Measurements from ENCODE around the gene CACNA2D3. TPM values are rescaled to one million over a fixed set of nuclear protein-coding genes. Genes with fewer than 3 reads are reported as not detected.

Gene CACNA2D3
- total RNA-seq, 1 donor from 2014 or later, result not detected

DNA sequence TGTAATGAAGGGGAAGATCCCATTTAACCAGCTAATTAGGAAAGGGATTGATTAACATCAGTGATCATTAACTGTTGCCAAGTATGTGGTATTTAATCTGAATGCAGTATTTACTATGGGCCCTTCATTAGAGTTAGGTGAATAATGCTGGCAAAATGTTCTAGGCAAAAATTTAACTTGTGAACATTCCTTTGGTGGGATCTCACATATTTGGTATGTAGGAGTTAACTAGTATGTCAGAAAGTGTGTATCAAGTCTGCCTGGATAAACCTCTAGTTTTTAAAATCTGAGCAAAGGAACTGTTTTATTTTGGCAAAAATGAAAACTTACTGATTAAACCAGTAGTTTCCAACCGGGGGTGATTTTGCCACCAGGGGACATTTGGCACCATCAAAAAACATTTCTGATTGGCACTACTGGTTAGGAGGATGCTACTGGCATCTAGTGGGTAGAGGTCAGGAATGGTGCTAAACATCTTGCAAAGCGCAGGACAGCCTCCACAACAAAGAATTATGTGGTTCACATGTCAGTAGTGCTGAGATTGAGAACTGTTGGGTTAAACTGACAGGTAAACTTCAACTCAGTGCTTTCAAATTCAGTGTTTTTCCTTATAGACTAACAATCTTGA, 783.0 kb downstream of the CACNA2D3 start:
- H3K36me3 Mint-ChIP-seq (ENCODE audit: low read depth), result no peaks in the 10 kb centered on the region
- H3K4me1 Mint-ChIP-seq (ENCODE audit: low read depth), result peaks cover 76% of the 10 kb centered on the region
- DNase-seq (ENCODE audit: low spot score), result no peak
- TF ChIP-seq, protein P1, sequence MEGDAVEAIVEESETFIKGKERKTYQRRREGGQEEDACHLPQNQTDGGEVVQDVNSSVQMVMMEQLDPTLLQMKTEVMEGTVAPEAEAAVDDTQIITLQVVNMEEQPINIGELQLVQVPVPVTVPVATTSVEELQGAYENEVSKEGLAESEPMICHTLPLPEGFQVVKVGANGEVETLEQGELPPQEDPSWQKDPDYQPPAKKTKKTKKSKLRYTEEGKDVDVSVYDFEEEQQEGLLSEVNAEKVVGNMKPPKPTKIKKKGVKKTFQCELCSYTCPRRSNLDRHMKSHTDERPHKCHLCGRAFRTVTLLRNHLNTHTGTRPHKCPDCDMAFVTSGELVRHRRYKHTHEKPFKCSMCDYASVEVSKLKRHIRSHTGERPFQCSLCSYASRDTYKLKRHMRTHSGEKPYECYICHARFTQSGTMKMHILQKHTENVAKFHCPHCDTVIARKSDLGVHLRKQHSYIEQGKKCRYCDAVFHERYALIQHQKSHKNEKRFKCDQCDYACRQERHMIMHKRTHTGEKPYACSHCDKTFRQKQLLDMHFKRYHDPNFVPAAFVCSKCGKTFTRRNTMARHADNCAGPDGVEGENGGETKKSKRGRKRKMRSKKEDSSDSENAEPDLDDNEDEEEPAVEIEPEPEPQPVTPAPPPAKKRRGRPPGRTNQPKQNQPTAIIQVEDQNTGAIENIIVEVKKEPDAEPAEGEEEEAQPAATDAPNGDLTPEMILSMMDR (IDR thresholded peaks at IDR 0.05), result peak; percentile 59
- H3K27ac Mint-ChIP-seq (ENCODE audit: unreplicated experiment), result peak overlapping the region; percentile 10
- peaks cover 2% of the 10 kb centered on the region for H3K9me3 Mint-ChIP-seq (ENCODE audit: low read depth)
- no peaks in the 10 kb centered on the region for H3K27me3 Mint-ChIP-seq (ENCODE audit: low read depth)
- no peak overlapping the region for H3K4me3 Mint-ChIP-seq (ENCODE audit: unreplicated experiment)

DNA sequence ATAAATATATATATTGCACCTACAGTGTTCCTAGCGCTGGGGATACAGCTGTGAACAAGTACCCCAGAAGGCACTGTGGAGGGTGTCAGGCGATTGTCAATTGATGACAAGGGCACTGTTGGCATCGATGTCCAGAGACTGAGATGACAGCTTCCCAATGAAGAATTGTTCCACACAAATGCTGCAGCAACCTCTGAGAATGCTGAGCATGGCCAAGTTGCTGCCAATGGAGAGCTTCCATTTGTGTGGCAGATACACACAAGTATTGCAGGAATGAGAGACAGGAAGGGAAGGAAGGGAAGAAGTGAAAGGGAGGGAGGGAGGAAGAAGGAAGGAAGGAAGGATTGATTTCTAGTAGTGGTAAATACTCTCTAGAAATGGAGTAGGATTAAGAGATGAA, 783.6 kb downstream of the CACNA2D3 start:
- H3K9me3 Mint-ChIP-seq (ENCODE audit: low read depth), result peaks cover 2% of the 10 kb centered on the region
- TF ChIP-seq, protein P1 (IDR thresholded peaks at IDR 0.05), result no peak
- no peaks in the 10 kb centered on the region for H3K36me3 Mint-ChIP-seq (ENCODE audit: low read depth)
- H3K4me3 Mint-ChIP-seq (ENCODE audit: unreplicated experiment), result no peak overlapping the region
- H3K27me3 Mint-ChIP-seq (ENCODE audit: low read depth), result no peaks in the 10 kb centered on the region
- peak overlapping the region; percentile 62 for H3K27ac Mint-ChIP-seq (ENCODE audit: unreplicated experiment)
- H3K4me1 Mint-ChIP-seq (ENCODE audit: low read depth), result peaks cover 70% of the 10 kb centered on the region
- DNase-seq (ENCODE audit: low spot score), result no peak

DNA sequence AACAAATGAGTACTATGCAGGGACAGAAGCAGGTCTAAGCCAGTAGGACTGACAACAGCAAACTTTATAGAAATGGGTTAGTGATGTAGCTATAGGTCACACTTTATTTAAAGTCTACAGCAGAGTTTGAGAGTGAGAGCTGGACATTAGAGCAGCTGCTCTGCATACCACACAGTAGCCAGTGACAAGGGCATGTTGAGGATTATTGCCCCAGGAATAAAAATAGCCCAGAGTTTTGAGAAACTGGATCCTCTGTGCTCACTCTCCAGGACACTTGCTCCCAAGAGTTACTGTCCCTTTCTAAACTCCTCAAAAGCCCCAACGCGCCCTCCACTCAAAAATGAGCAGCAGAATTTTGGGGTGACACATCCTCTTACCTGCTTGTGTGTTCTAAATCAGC, 784.4 kb downstream of the CACNA2D3 start:
- peaks cover 62% of the 10 kb centered on the region for H3K4me1 Mint-ChIP-seq (ENCODE audit: low read depth)
- TF ChIP-seq, protein P1 (IDR thresholded peaks at IDR 0.05), result no peak
- no peak overlapping the region for H3K27ac Mint-ChIP-seq (ENCODE audit: unreplicated experiment)
- H3K27me3 Mint-ChIP-seq (ENCODE audit: low read depth), result no peaks in the 10 kb centered on the region
- no peak for DNase-seq (ENCODE audit: low spot score)
- peaks cover 7% of the 10 kb centered on the region for H3K9me3 Mint-ChIP-seq (ENCODE audit: low read depth)
- no peak overlapping the region for H3K4me3 Mint-ChIP-seq (ENCODE audit: unreplicated experiment)
- H3K36me3 Mint-ChIP-seq (ENCODE audit: low read depth), result peaks cover 3% of the 10 kb centered on the region

DNA sequence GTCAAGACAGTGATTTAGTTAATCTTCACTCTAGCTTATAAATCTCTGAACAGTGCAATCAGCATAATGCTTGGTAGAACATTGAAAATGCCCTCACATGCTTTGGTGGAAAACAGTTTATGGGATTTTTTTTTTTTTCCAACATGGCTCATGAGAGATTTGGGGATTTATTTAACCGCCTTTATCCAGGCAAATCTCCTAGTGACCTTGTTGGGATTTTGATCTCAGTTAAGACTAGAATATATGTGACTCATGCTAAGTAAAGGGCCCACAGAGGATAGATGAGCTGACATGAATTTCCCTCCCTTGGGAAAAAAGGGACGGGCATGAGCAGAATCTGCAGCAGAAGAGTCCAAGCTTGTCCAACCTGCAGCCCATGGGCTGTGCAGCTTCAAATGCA, 786.8 kb downstream of the CACNA2D3 start:
- Mint-ChIP-seq H3K27me3 (ENCODE audit: low read depth) (no peaks in the 10 kb centered on the region), H3K4me1 (ENCODE audit: low read depth) (peaks cover 53% of the 10 kb centered on the region), H3K27ac (ENCODE audit: unreplicated experiment) (peak overlapping the region; percentile 41), H3K9me3 (ENCODE audit: low read depth) (peaks cover 14% of the 10 kb centered on the region), H3K36me3 (ENCODE audit: low read depth) (peaks cover 8% of the 10 kb centered on the region), H3K4me3 (ENCODE audit: unreplicated experiment) (no peak overlapping the region)
- TF ChIP-seq, protein P1 (IDR thresholded peaks at IDR 0.05), result no peak
- no peak for DNase-seq (ENCODE audit: low spot score)

DNA sequence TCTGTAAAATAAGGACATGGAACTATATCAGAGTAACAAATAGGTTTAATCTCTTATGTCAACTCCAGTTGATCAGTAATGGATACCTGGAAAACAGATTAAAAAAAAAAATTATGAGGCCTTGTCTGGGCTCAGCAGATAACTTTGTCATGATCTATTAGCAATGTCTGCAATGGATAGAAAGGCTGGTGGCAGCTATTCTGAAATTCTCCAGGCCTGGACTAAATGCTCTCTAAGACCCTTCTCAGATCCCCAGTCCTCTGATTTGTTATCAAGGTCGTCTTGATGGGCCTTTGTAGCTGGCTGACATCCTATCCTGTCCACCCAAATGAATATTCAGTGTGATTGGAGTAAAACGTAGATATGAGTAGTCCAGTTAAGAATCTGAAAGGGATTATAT, 791.8 kb downstream of the CACNA2D3 start:
- DNase-seq (ENCODE audit: low spot score), result no peak
- TF ChIP-seq, protein P1 (IDR thresholded peaks at IDR 0.05), result no peak
- Mint-ChIP-seq H3K36me3 (ENCODE audit: low read depth) (peaks cover 8% of the 10 kb centered on the region), H3K27ac (ENCODE audit: unreplicated experiment) (no peak overlapping the region), H3K4me3 (ENCODE audit: unreplicated experiment) (no peak overlapping the region), H3K9me3 (ENCODE audit: low read depth) (peaks cover 14% of the 10 kb centered on the region), H3K4me1 (ENCODE audit: low read depth) (peaks cover 36% of the 10 kb centered on the region), H3K27me3 (ENCODE audit: low read depth) (no peaks in the 10 kb centered on the region)

Measured in chondrocyte (in vitro differentiated cells).